Tibial nerve (tissue), 4 donors: ENCODE results near the gene MYBBP1A.

Experiments
- EP300 ChIP-seq, 2 donors: sonication (generic); formaldehyde crosslinking; IDR thresholded peaks; one replicate each; pipeline ENCODE4 v1.6.1; 2017; ENCODE audit warnings: antibody characterized with exemption in 2 of 2, mild to moderate bottlenecking in 1 of 2
- POLR2A ChIP-seq, 2 donors: fragments of 450-650 bp; IDR thresholded peaks; one replicate each; pipeline ENCODE4 v1.6.1; 2017; ENCODE audit warnings: antibody characterized with exemption in 2 of 2, mild to moderate bottlenecking in 2 of 2, moderate library complexity in 2 of 2
- TF ChIP-seq, protein P1 (sequence below), 5 experiments: fragments of 200-600 bp in 3 of 5; fragments of 450-650 bp in 2 of 5; sonication (generic) in 3 of 5; IDR thresholded peaks; one replicate each; pipeline ENCODE4 v1.5.1; 2016 to 2019; ENCODE audit warnings: antibody characterized with exemption in 5 of 5, mild to moderate bottlenecking in 3 of 5, moderate library complexity in 2 of 5

GRCh38 chr17:4520060-4520893, 34.9 kb downstream of the MYBBP1A start:
- TF ChIP-seq, protein P1, sequence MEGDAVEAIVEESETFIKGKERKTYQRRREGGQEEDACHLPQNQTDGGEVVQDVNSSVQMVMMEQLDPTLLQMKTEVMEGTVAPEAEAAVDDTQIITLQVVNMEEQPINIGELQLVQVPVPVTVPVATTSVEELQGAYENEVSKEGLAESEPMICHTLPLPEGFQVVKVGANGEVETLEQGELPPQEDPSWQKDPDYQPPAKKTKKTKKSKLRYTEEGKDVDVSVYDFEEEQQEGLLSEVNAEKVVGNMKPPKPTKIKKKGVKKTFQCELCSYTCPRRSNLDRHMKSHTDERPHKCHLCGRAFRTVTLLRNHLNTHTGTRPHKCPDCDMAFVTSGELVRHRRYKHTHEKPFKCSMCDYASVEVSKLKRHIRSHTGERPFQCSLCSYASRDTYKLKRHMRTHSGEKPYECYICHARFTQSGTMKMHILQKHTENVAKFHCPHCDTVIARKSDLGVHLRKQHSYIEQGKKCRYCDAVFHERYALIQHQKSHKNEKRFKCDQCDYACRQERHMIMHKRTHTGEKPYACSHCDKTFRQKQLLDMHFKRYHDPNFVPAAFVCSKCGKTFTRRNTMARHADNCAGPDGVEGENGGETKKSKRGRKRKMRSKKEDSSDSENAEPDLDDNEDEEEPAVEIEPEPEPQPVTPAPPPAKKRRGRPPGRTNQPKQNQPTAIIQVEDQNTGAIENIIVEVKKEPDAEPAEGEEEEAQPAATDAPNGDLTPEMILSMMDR (IDR thresholded peaks at IDR 0.05) = no peak
- no peak for TF ChIP-seq POLR2A (IDR thresholded peaks at IDR 0.05)
- TF ChIP-seq EP300 (IDR thresholded peaks at IDR 0.05) = no peak
